H9 (cell line): ENCODE measurements around the gene TNIP1. TPM values are rescaled to one million over a fixed set of nuclear protein-coding genes. Genes with fewer than 3 reads are reported as not detected.

Experiments
- DNase-seq: peaks from one replicate; pipeline ENCODE4 v3.0.0-alpha.2; 2017
- H2AFZ ChIP-seq: one replicate; pipeline ENCODE4 v1.6.1; 2013; ENCODE audit warnings: mild to moderate bottlenecking, low read length, control low read depth, moderate library complexity
- H2AK5ac ChIP-seq: 2 replicates; pipeline ENCODE4 v1.6.1; 2013; ENCODE audit warnings: low read length, control low read depth, mixed read lengths; ENCODE audit not compliant: insufficient read length
- H2BK120ac ChIP-seq: one replicate; pipeline ENCODE4 v1.6.1; 2013; ENCODE audit warnings: low read depth, mild to moderate bottlenecking, low read length, control low read depth, inconsistent platforms; ENCODE audit not compliant: poor library complexity, severe bottlenecking
- H2BK12ac ChIP-seq: 2 replicates; pipeline ENCODE4 v1.6.1; 2013; ENCODE audit warnings: low read length, control low read depth, mixed read lengths, low read depth; ENCODE audit not compliant: insufficient read length
- H2BK15ac ChIP-seq: 2 replicates; pipeline ENCODE4 v1.6.1; 2013; ENCODE audit warnings: low read depth, low read length, control low read depth
- H2BK20ac ChIP-seq: one replicate; pipeline ENCODE4 v1.6.1; 2013; ENCODE audit warnings: low read depth, mild to moderate bottlenecking, low read length, control low read depth, inconsistent platforms; ENCODE audit not compliant: poor library complexity, severe bottlenecking
- H2BK5ac ChIP-seq: 2 replicates; pipeline ENCODE4 v1.6.1; 2013; ENCODE audit warnings: low read length, control low read depth, mixed read lengths; ENCODE audit not compliant: insufficient read length
- H3K14ac ChIP-seq: 2 replicates; pipeline ENCODE4 v1.6.1; 2013; ENCODE audit warnings: low read length, control low read depth; ENCODE audit not compliant: insufficient read depth
- H3K18ac ChIP-seq: 2 replicates; pipeline ENCODE4 v1.6.1; 2013; ENCODE audit warnings: low read depth, mild to moderate bottlenecking, mixed read lengths, low read length, control low read depth; ENCODE audit not compliant: insufficient read length
- H3K23ac ChIP-seq: 2 replicates; pipeline ENCODE4 v1.6.1; 2013; ENCODE audit warnings: low read length, control low read depth, mixed read lengths, low read depth; ENCODE audit not compliant: insufficient read length
- H3K23me2 ChIP-seq: 2 replicates; pipeline ENCODE4 v1.6.1; 2013; ENCODE audit warnings: low read depth, mild to moderate bottlenecking, mixed read lengths, low read length, control low read depth; ENCODE audit not compliant: insufficient read length, poor library complexity, severe bottlenecking
- H3K27ac ChIP-seq: 2 replicates; pipeline ENCODE4 v1.5.1; 2013; ENCODE audit warnings: low read length, control low read depth, mixed read lengths, low read depth; ENCODE audit not compliant: insufficient read length
- H3K27me3 ChIP-seq: 2 replicates; pipeline ENCODE4 v1.6.1; 2013; ENCODE audit warnings: low read length, control low read depth, inconsistent platforms; ENCODE audit not compliant: insufficient read depth
- H3K4ac ChIP-seq: 2 replicates; pipeline ENCODE4 v1.6.1; 2013; ENCODE audit warnings: low read depth, mild to moderate bottlenecking, control low read depth, inconsistent platforms, low read length, moderate library complexity
- H3K4me1 ChIP-seq: 2 replicates; pipeline ENCODE4 v1.6.1; 2013; ENCODE audit warnings: low read length, control low read depth, inconsistent platforms; ENCODE audit not compliant: insufficient read depth
- H3K4me2 ChIP-seq: 2 replicates; pipeline ENCODE4 v1.6.1; 2013; ENCODE audit warnings: low read length, control low read depth, mixed read lengths; ENCODE audit not compliant: insufficient read length, insufficient read depth
- H3K56ac ChIP-seq: 2 replicates; pipeline ENCODE4 v1.6.1; 2013; ENCODE audit warnings: low read depth, mild to moderate bottlenecking, mixed read lengths, low read length, control low read depth; ENCODE audit not compliant: insufficient read length
- H3K79me1 ChIP-seq: 2 replicates; pipeline ENCODE4 v1.6.1; 2013; ENCODE audit warnings: low read depth, mild to moderate bottlenecking, moderate library complexity, low read length, control low read depth, inconsistent platforms; ENCODE audit not compliant: insufficient read depth, poor library complexity, severe bottlenecking
- H3K79me2 ChIP-seq: 2 replicates; pipeline ENCODE4 v1.6.1; 2013; ENCODE audit warnings: low read length, control low read depth, inconsistent platforms; ENCODE audit not compliant: insufficient read depth
- H3K9ac ChIP-seq: 2 replicates; pipeline ENCODE4 v1.6.1; 2013; ENCODE audit warnings: low read length, control low read depth, mixed read lengths; ENCODE audit not compliant: insufficient read length; ENCODE audit errors: extremely low read depth
- H3K9me3 ChIP-seq: one replicate; pipeline ENCODE4 v1.6.1; 2013; ENCODE audit warnings: low read depth, low read length, inconsistent platforms; ENCODE audit not compliant: control insufficient read depth
- H3T11ph ChIP-seq: one replicate; pipeline ENCODE4 v1.6.1; 2013; ENCODE audit warnings: mild to moderate bottlenecking, low read length, control low read depth, inconsistent platforms
- H4K20me1 ChIP-seq: one replicate; pipeline ENCODE4 v1.6.1; 2013; ENCODE audit not compliant: control insufficient read depth, insufficient read length, insufficient read depth
- H4K5ac ChIP-seq: 2 replicates; pipeline ENCODE4 v1.6.1; 2013; ENCODE audit warnings: low read depth, mild to moderate bottlenecking, mixed read lengths, low read length, control low read depth; ENCODE audit not compliant: insufficient read length
- H4K8ac ChIP-seq: replicated peaks from 2 replicates; pipeline ENCODE4 v1.6.1; 2013; ENCODE audit warnings: low read length, control low read depth, mixed read lengths, low read depth; ENCODE audit not compliant: insufficient read length
- H4K91ac ChIP-seq: 2 replicates; pipeline ENCODE4 v1.6.1; 2013; ENCODE audit warnings: low read depth, mild to moderate bottlenecking, moderate library complexity, mixed read lengths, low read length, control low read depth; ENCODE audit not compliant: insufficient read length
- H3K27ac Mint-ChIP-seq, 3 experiments: 2 replicates in 2 of 3; 3 replicates in 1 of 3; pipeline ENCODE4 v1.8.0; 2020 to 2021; ENCODE audit warnings: mixed read lengths in 3 of 3, mild to moderate bottlenecking in 1 of 3, moderate library complexity in 1 of 3
- H3K27me3 Mint-ChIP-seq: 2 replicates; pipeline ENCODE4 v1.8.0; 2021; ENCODE audit warnings: low read depth, mild to moderate bottlenecking, moderate library complexity, mixed read lengths
- H3K36me3 Mint-ChIP-seq, 3 experiments: 2 replicates in 2 of 3; 3 replicates in 1 of 3; pipeline ENCODE4 v1.8.0; 2020 to 2021; ENCODE audit warnings: low read depth in 3 of 3, mixed read lengths in 3 of 3; ENCODE audit not compliant: insufficient read depth in 1 of 3
- H3K4me1 Mint-ChIP-seq, 2 experiments: 2 replicates each; pipeline ENCODE4 v1.8.0; 2020; ENCODE audit warnings: mixed read lengths in 2 of 2
- H3K4me3 Mint-ChIP-seq, 2 experiments: 2 replicates in 1 of 2; 3 replicates in 1 of 2; pipeline ENCODE4 v1.8.0; 2020 to 2021; ENCODE audit warnings: mild to moderate bottlenecking in 2 of 2, mixed read lengths in 2 of 2, moderate library complexity in 1 of 2
- H3K9me3 Mint-ChIP-seq, 2 experiments: 2 replicates in 1 of 2; 3 replicates in 1 of 2; pipeline ENCODE4 v1.8.0; 2020; ENCODE audit warnings: mild to moderate bottlenecking in 2 of 2, mixed read lengths in 2 of 2, moderate library complexity in 1 of 2
- WGBS: extraction: QIAGEN DNeasy Blood & Tissue Kit; methylation state at CpG from one replicate; pipeline ENCODE4 v1.1.7; 2013; ENCODE audit warnings: missing lambda C conversion rate, low lambda C conversion rate, mixed read lengths; ENCODE audit not compliant: insufficient read length; ENCODE audit errors: extremely low coverage; 5-methylcytosine and 5-hydroxymethylcytosine counted together
- total RNA-seq: library from RNA; stranded (reverse); gene quantifications from 2 replicates; pipeline ENCODE4 v1.2.1, GENCODE V29; 2021
- TF ChIP-seq, protein P1 (sequence below): fragments of 200-600 bp; sonication (generic); conservative IDR thresholded peaks from 3 replicates; pipeline ENCODE4 v1.8.0; 2021; ENCODE audit warnings: antibody characterized with exemption, mild to moderate bottlenecking

TNIP1 gene
- total RNA-seq, 1 experiment from 2014 or later: 40.8 TPM

DNA sequence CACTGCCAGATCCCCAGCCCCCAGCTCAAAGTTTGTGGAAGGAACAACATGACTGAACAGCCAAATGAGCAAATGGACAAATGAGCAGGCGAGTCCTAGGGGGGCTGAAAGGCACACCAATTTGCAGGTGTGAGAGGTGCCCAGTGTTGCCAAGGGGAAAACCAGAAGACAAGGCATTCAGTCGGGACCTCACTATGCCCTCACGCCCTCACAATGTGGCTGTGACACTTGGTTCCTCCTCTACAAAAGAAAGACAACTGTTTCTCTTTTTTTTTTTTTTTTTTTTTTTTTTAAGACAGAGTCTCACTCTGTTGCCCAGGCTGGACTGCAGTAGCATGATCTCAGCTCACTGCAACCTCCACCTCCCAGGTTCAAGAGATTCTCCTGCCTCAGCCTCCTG lies 28.0 kb downstream of the TNIP1 start:
- Histone ChIP-seq H3T11ph (no peak overlapping the region), H3K27me3 (no peaks in the 10 kb centered on the region), H3K23me2 (no peaks in the 10 kb centered on the region), H3K14ac (no peak overlapping the region), H2AFZ (no peak overlapping the region), H3K4me1 (no peaks in the 10 kb centered on the region), H4K8ac (no peak overlapping the region), H3K27ac (no peak overlapping the region), H3K4me2 (no peak overlapping the region), H2BK12ac (no peak overlapping the region), H3K4ac (no peak overlapping the region), H3K79me1 (no peaks in the 10 kb centered on the region), H2AK5ac (no peak overlapping the region), H4K91ac (no peak overlapping the region), H2BK20ac (no peak overlapping the region), H3K9ac (no peak overlapping the region), H2BK120ac (no peak overlapping the region), H4K20me1 (no peaks in the 10 kb centered on the region), H3K79me2 (no peaks in the 10 kb centered on the region), H3K23ac (no peak overlapping the region), H3K9me3 (no peaks in the 10 kb centered on the region), H2BK5ac (no peak overlapping the region), H3K56ac (no peak overlapping the region), H2BK15ac (no peak overlapping the region), H4K5ac (no peak overlapping the region), H3K18ac (no peak overlapping the region)
- peaks cover 0 to 5% of the 10 kb centered on the region in 2 experiments; a peak in 1 of 4 replicates for H3K4me1 Mint-ChIP-seq
- H3K9me3 Mint-ChIP-seq: no peaks in the 10 kb centered on the region
- DNase-seq: no peak
- TF ChIP-seq, protein P1, sequence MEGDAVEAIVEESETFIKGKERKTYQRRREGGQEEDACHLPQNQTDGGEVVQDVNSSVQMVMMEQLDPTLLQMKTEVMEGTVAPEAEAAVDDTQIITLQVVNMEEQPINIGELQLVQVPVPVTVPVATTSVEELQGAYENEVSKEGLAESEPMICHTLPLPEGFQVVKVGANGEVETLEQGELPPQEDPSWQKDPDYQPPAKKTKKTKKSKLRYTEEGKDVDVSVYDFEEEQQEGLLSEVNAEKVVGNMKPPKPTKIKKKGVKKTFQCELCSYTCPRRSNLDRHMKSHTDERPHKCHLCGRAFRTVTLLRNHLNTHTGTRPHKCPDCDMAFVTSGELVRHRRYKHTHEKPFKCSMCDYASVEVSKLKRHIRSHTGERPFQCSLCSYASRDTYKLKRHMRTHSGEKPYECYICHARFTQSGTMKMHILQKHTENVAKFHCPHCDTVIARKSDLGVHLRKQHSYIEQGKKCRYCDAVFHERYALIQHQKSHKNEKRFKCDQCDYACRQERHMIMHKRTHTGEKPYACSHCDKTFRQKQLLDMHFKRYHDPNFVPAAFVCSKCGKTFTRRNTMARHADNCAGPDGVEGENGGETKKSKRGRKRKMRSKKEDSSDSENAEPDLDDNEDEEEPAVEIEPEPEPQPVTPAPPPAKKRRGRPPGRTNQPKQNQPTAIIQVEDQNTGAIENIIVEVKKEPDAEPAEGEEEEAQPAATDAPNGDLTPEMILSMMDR: no peak
- 0 out of 7 replicates have a peak overlapping the region, but pooled peaks of 1 of the 3 experiments have one; percentile 54 for H3K27ac Mint-ChIP-seq
- no peak overlapping the region for H3K4me3 Mint-ChIP-seq
- no peaks in the 10 kb centered on the region for H3K27me3 Mint-ChIP-seq
- no CpG with 5 or more reads among the region's 3 CpGs for WGBS
- peaks cover 0 to 22% (median 14%) of the 10 kb centered on the region in 3 experiments; a peak in 3 of 7 replicates for H3K36me3 Mint-ChIP-seq
